IMR-90 (cell line): ENCODE measurements around the gene KRT34. TPM values are rescaled to one million over a fixed set of nuclear protein-coding genes. Genes with fewer than 3 reads are reported as not detected.
A peak's percentile ranks its signal among the peaks of the same experiment; 100 is the strongest.

Experiments used
- ATAC-seq: fragments of 200-7000 bp; cut with Tn5 transposase; 2 replicates; pipeline ENCODE4 v1.9.1; 2020; ENCODE audit warnings: low read depth, mild to moderate bottlenecking, moderate library complexity
- BruUV-seq: library from RNA; stranded (reverse); fragments of 400-500 nt; replicated peaks from 2 replicates; lab custom pipeline; 2021; lab: Mats Ljungman, UMichigan
- CTCF ChIA-PET: fragments of 300-600 bp; formaldehyde crosslinking; extraction: SDS; loops from one replicate; lab custom pipeline; 2021; ENCODE audit warnings: antibody characterized with exemption; lab: Yijun Ruan, JAX
- POLR2A ChIA-PET: fragments of 300-600 bp; sonication (Branson Sonifier 250); formaldehyde crosslinking; loops from one replicate; lab custom pipeline; 2022; ENCODE audit warnings: antibody characterized with exemption; ENCODE audit not compliant: unreplicated experiment; lab: Charles Lee
- DNase-seq: peaks from one replicate; pipeline ENCODE4 v3.0.0; 2013
- H2AFZ ChIP-seq: replicated peaks from 2 replicates; pipeline ENCODE3; 2013; ENCODE audit warnings: low read length, mild to moderate bottlenecking; ENCODE audit not compliant: poor library complexity
- H2AK5ac ChIP-seq: 2 replicates; pipeline ENCODE4 v1.6.1; 2013; ENCODE audit warnings: low read depth, low read length, inconsistent platforms
- H2AK9ac ChIP-seq: replicated peaks from 2 replicates; pipeline ENCODE3; 2013; ENCODE audit warnings: mild to moderate bottlenecking, low read depth, low read length, moderate library complexity; ENCODE audit not compliant: poor library complexity
- H2BK120ac ChIP-seq: 2 replicates; pipeline ENCODE4 v1.6.1; 2013; ENCODE audit warnings: low read depth, low read length, inconsistent platforms
- H2BK15ac ChIP-seq: 3 replicates; pipeline ENCODE4 v1.6.1; 2013; ENCODE audit warnings: low read depth, low read length, inconsistent platforms
- H2BK20ac ChIP-seq: 2 replicates; pipeline ENCODE4 v1.6.1; 2013; ENCODE audit warnings: low read depth, mild to moderate bottlenecking, inconsistent platforms, low read length, moderate library complexity
- H2BK5ac ChIP-seq: 2 replicates; pipeline ENCODE4 v1.6.1; 2013; ENCODE audit warnings: mild to moderate bottlenecking, low read depth, low read length, inconsistent platforms; ENCODE audit not compliant: poor library complexity, severe bottlenecking
- H3K14ac ChIP-seq: replicated peaks from 2 replicates; pipeline ENCODE4 v1.6.1; 2013; ENCODE audit warnings: low read depth, low read length, inconsistent platforms
- H3K18ac ChIP-seq: 2 replicates; pipeline ENCODE4 v1.6.1; 2013; ENCODE audit warnings: low read depth, low read length, control low read depth
- H3K23ac ChIP-seq: 2 replicates; pipeline ENCODE4 v1.6.1; 2013; ENCODE audit warnings: low read depth, low read length, inconsistent platforms
- H3K27ac ChIP-seq: 2 replicates; pipeline ENCODE4 v1.5.1; 2013; ENCODE audit warnings: mild to moderate bottlenecking, control low read depth, low read length; ENCODE audit not compliant: insufficient read depth
- H3K27me3 ChIP-seq: 2 replicates; pipeline ENCODE4 v1.6.1; 2013; ENCODE audit warnings: low read length; ENCODE audit not compliant: control insufficient read depth, insufficient read depth
- H3K36me3 ChIP-seq: 2 replicates; pipeline ENCODE4 v1.6.1; 2013; ENCODE audit warnings: low read length, mixed read lengths; ENCODE audit not compliant: control insufficient read depth, insufficient read depth
- H3K4ac ChIP-seq: 2 replicates; pipeline ENCODE4 v1.6.1; 2013; ENCODE audit warnings: low read depth, low read length, inconsistent platforms
- H3K4me1 ChIP-seq: 2 replicates; pipeline ENCODE4 v1.6.1; 2013; ENCODE audit warnings: low read length, mixed read lengths; ENCODE audit not compliant: control insufficient read depth, insufficient read depth
- H3K4me2 ChIP-seq: 2 replicates; pipeline ENCODE4 v1.6.1; 2013; ENCODE audit warnings: low read depth, mild to moderate bottlenecking, control low read depth, low read length, moderate library complexity
- H3K4me3 ChIP-seq: 2 replicates; pipeline ENCODE4 v1.5.1; 2013; ENCODE audit warnings: low read depth, mild to moderate bottlenecking, control low read depth, low read length, moderate library complexity; ENCODE audit not compliant: insufficient read depth
- H3K56ac ChIP-seq: 2 replicates; pipeline ENCODE4 v1.6.1; 2013; ENCODE audit warnings: low read length, inconsistent platforms; ENCODE audit not compliant: insufficient read depth; ENCODE audit errors: extremely low read depth
- H3K79me1 ChIP-seq, 2 experiments: 2 replicates each; pipeline ENCODE4 v1.6.1; 2013; ENCODE audit warnings: low read length in 2 of 2, inconsistent platforms in 1 of 2, low read depth in 1 of 2
- H3K9ac ChIP-seq: 2 replicates; pipeline ENCODE4 v1.6.1; 2013; ENCODE audit warnings: low read depth, low read length, control low read depth
- H3K9me1 ChIP-seq: 2 replicates; pipeline ENCODE4 v1.6.1; 2013; ENCODE audit warnings: low read length, inconsistent platforms; ENCODE audit not compliant: insufficient read depth
- H3K9me3 ChIP-seq: 2 replicates; pipeline ENCODE4 v1.6.1; 2013; ENCODE audit warnings: low read length; ENCODE audit not compliant: control insufficient read depth, insufficient read depth
- H4K20me1 ChIP-seq: 2 replicates; pipeline ENCODE4 v1.6.1; 2013; ENCODE audit warnings: low read length, inconsistent platforms; ENCODE audit not compliant: insufficient read depth
- H4K5ac ChIP-seq: 2 replicates; pipeline ENCODE4 v1.6.1; 2013; ENCODE audit warnings: mild to moderate bottlenecking, low read depth, low read length, control low read depth
- H4K8ac ChIP-seq, 2 experiments: 2 replicates each; pipeline ENCODE4 v1.6.1; 2013; ENCODE audit warnings: low read depth in 2 of 2, low read length in 2 of 2, control low read depth in 1 of 2, inconsistent platforms in 1 of 2
- H4K91ac ChIP-seq: 2 replicates; pipeline ENCODE4 v1.6.1; 2013; ENCODE audit warnings: low read depth, low read length, inconsistent platforms; ENCODE audit not compliant: insufficient read depth
- BHLHE40 ChIP-seq: fragments of 150-350 bp; IDR thresholded peaks from 2 replicates; pipeline ENCODE4 v1.6.1; 2016; ENCODE audit warnings: mild to moderate bottlenecking, low read depth, low read length
- CEBPB ChIP-seq: IDR thresholded peaks from 2 replicates; pipeline ENCODE4 v1.6.1; 2012; ENCODE audit warnings: low read depth, low read length, improper control_type of control experiment
- MAFK ChIP-seq: IDR thresholded peaks from 2 replicates; pipeline ENCODE4 v1.6.1; 2012; ENCODE audit warnings: low read depth, low read length, improper control_type of control experiment
- MAZ ChIP-seq: IDR thresholded peaks from 2 replicates; pipeline ENCODE4 v1.6.1; 2012; ENCODE audit warnings: low read depth, mild to moderate bottlenecking, low read length, improper control_type of control experiment, moderate library complexity, borderline replicate concordance
- POLR2A ChIP-seq: IDR thresholded peaks from 2 replicates; pipeline ENCODE4 v1.6.1; 2012; ENCODE audit warnings: mild to moderate bottlenecking, low read depth, low read length
- RAD21 ChIP-seq: IDR thresholded peaks from 2 replicates; pipeline ENCODE4 v1.6.1; 2012; ENCODE audit warnings: low read length, improper control_type of control experiment
- SMC3 ChIP-seq: fragments of 150-350 bp; IDR thresholded peaks from 2 replicates; pipeline ENCODE4 v1.6.1; 2016; ENCODE audit warnings: low read depth, mild to moderate bottlenecking, antibody characterized with exemption, low read length, moderate library complexity
- WGBS, 2 experiments: methylation state at CpG; one replicate each; pipeline versions ENCODE4 v1.1.5 to v1.1.7; 2013; ENCODE audit warnings: missing lambda C conversion rate in 2 of 2; ENCODE audit not compliant: insufficient read length in 1 of 2; ENCODE audit errors: extremely low coverage in 2 of 2; 5-methylcytosine and 5-hydroxymethylcytosine counted together
- dilution Hi-C: fragments of 300-500 bp; cut with HindIII; formaldehyde crosslinking; loops from one replicate; pipeline ENCODE4 v1.14.3; 2018; ENCODE audit warnings: low sequenced_read_pairs; ENCODE audit not compliant: unreplicated experiment
- in situ Hi-C: fragments of 300-500 bp; cut with MboI; formaldehyde crosslinking; loops from 3 replicates; pipeline ENCODE4 v1.14.3; 2019; ENCODE audit warnings: low sequenced_read_pairs, inconsistent platforms, mixed read lengths
- intact Hi-C: fragments of 100-400 bp; cut with micrococcal nuclease; formaldehyde crosslinking; loops from 2 replicates; pipeline ENCODE4 v1.10.0; 2022
- polyA plus RNA-seq, 3 experiments: library from polyadenylated mRNA; depleted of rRNA; stranded (reverse); fragments of >200 nt; gene quantifications; 2 replicates each; pipeline ENCODE4 v1.2.3, GENCODE V29; 2012; ENCODE audit warnings: low replicate concordance in 1 of 3
- total RNA-seq: library from RNA; depleted of rRNA; stranded (reverse); fragments of >200 nt; gene quantifications from 2 replicates; pipeline ENCODE4 v1.2.3, GENCODE V29; 2012
- TF ChIP-seq, protein P1 (sequence below): conservative IDR thresholded peaks from 2 replicates; pipeline ENCODE4 v1.5.1; 2012; ENCODE audit warnings: mild to moderate bottlenecking, low read depth, low read length, improper control_type of control experiment

KRT34 gene
- total and polyA plus RNA-seq, 2 of the 4 experiments (the other 2 are of a cell fraction) = 3.4 to 3.6 TPM

- peak overlapping the region; percentile 64 for H4K91ac ChIP-seq
- peak overlapping the region; percentile 18; the same call in 1 of the 2 replicates for H3K18ac ChIP-seq
- WGBS, 2 experiments = no CpG with 5 or more reads among the region's 2 CpGs
- intact Hi-C loops (no loop called here), dilution Hi-C loops (no loop called here), in situ Hi-C loops (no loop called here)
- peak overlapping the region; percentile 58; the same call in 2 of the 3 replicates for H2BK15ac ChIP-seq
- H3K4me1 ChIP-seq = peaks cover 24% of the 10 kb centered on the region
- no TSS peak for BruUV-seq
- TF ChIP-seq BHLHE40 (no peak), MAFK (no peak), RAD21 (no peak), CEBPB (no peak), SMC3 (no peak), POLR2A (no peak), MAZ (no peak)
- TF ChIP-seq, protein P1, sequence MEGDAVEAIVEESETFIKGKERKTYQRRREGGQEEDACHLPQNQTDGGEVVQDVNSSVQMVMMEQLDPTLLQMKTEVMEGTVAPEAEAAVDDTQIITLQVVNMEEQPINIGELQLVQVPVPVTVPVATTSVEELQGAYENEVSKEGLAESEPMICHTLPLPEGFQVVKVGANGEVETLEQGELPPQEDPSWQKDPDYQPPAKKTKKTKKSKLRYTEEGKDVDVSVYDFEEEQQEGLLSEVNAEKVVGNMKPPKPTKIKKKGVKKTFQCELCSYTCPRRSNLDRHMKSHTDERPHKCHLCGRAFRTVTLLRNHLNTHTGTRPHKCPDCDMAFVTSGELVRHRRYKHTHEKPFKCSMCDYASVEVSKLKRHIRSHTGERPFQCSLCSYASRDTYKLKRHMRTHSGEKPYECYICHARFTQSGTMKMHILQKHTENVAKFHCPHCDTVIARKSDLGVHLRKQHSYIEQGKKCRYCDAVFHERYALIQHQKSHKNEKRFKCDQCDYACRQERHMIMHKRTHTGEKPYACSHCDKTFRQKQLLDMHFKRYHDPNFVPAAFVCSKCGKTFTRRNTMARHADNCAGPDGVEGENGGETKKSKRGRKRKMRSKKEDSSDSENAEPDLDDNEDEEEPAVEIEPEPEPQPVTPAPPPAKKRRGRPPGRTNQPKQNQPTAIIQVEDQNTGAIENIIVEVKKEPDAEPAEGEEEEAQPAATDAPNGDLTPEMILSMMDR = no peak
- H3K36me3 ChIP-seq = no peaks in the 10 kb centered on the region
- peak overlapping the region; percentile 86; the same call in 1 of the 2 replicates for H2BK120ac ChIP-seq
- ATAC-seq = no peak
- peak overlapping the region; percentile 51; the same call in 1 of the 2 replicates for H3K14ac ChIP-seq
- no peak overlapping the region for H3K4me2 ChIP-seq
- H3K27me3 ChIP-seq = no peaks in the 10 kb centered on the region
- no peaks in the 10 kb centered on the region for H3K9me3 ChIP-seq
- POLR2A ChIA-PET = no interaction called here
- peak overlapping the region; percentile 71; the same call in 1 of the 2 replicates for H2AK5ac ChIP-seq
- no peak overlapping the region for H3K9ac ChIP-seq
- no peak for DNase-seq
- H2BK5ac ChIP-seq = peak overlapping the region; percentile 3
- peaks cover 24% of the 10 kb centered on the region for H3K9me1 ChIP-seq
- H3K4me3 ChIP-seq = no peak overlapping the region
- H3K27ac ChIP-seq = no peak overlapping the region
- no peak overlapping the region for H4K5ac ChIP-seq
- no peaks in the 10 kb centered on the region for H4K20me1 ChIP-seq
- H2BK20ac ChIP-seq = peak overlapping the region; percentile 35
- no peak overlapping the region for H2AK9ac ChIP-seq
- no peak overlapping the region; a peak in 1 of 4 replicates for H4K8ac ChIP-seq
- no peak overlapping the region for H2AFZ ChIP-seq
- peak overlapping the region; percentile 28 for H3K4ac ChIP-seq
- no peaks in the 10 kb centered on the region for H3K79me1 ChIP-seq
- H3K56ac ChIP-seq = no peak overlapping the region
- no peak overlapping the region for H3K23ac ChIP-seq
- CTCF ChIA-PET = interaction anchor here (1.4 to 1.5 kb wide), 2 partner anchors 235 to 249 kb away, joined by 3 to 4 read pairs; no protein-coding TSS in a partner anchor
These were observed 31.9 kb upstream of the KRT34 start for GRCh38 chr17:41413982-41414381.
